Measurements from ENCODE around the gene CCDC148. TPM values are rescaled to one million over a fixed set of nuclear protein-coding genes. Genes with fewer than 3 reads are reported as not detected.

CCDC148 gene
- total and polyA plus RNA-seq, 2 donors (not counting 1 experiment from before 2014, with no cell fraction given) = not detected

DNA sequence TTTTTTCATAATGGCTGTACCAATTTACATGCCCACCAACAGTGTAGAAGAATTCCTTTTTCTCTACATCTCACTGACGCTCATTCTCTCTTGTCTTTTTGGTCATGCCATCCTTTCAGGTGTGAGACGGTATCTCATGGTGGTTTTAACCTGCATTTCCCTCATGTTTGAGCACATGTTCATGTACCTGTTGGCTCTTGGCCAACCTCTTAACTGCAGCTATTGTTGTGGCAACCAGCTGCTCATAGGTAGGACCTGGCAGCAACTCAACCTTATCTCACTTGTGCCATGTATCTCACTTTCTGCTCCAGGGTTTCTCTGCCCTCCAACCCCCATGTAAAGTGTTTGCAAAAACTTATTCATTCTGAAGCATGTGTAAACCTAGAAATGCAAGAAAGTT is 187.4 kb downstream of the CCDC148 start:
- no peak overlapping the region for H2AFZ ChIP-seq (ENCODE audit: insufficient read depth, low read depth, low read length, poor library complexity, severe bottlenecking)
- H3K9me3 Mint-ChIP-seq (ENCODE audit: insufficient read depth) = no peaks in the 10 kb centered on the region
- no peak overlapping the region for H3K27ac ChIP-seq (ENCODE audit: low read length in 2 of 2)
- H3K4me1 Mint-ChIP-seq = no peaks in the 10 kb centered on the region
- no peaks in the 10 kb centered on the region for H3K27me3 ChIP-seq (replicated peaks in 1 of 4; ENCODE audit: control extremely low read depth in 1 of 4, control insufficient read depth in 3 of 4, insufficient read depth in 4 of 4, low read length in 3 of 4)
- H4K20me1 ChIP-seq (ENCODE audit: control insufficient read depth, insufficient read depth, low read length, poor library complexity, severe bottlenecking) = no peaks in the 10 kb centered on the region
- no peaks in the 10 kb centered on the region for H3K4me1 ChIP-seq (ENCODE audit: control insufficient read depth in 2 of 2, insufficient read depth in 2 of 2, low read length in 2 of 2)
- POLR2A ChIA-PET = no interaction called here
- no peaks in the 10 kb centered on the region for H3K36me3 ChIP-seq (replicated peaks in 1 of 2; ENCODE audit: control extremely low read depth in 1 of 2, control insufficient read depth in 1 of 2, extremely low read depth in 1 of 2, insufficient read depth in 2 of 2, low read length in 1 of 2)
- H3K4me2 ChIP-seq (replicated peaks; ENCODE audit: low read depth, low read length, poor library complexity, severe bottlenecking) = no peak overlapping the region
- intact Hi-C loops (cut with micrococcal nuclease) = no loop called here
- CTCF ChIA-PET = no interaction called here
- no peaks in the 10 kb centered on the region for H3K27me3 Mint-ChIP-seq
- no peak overlapping the region for H3K9ac ChIP-seq (ENCODE audit: low read length)
- no peak overlapping the region for H3K4me3 Mint-ChIP-seq
- TF ChIP-seq EZH2 (IDR thresholded peaks at IDR 0.05; ENCODE audit: borderline replicate concordance, insufficient read depth, low read depth, low read length, poor library complexity, severe bottlenecking) = no peak
- TF ChIP-seq, protein P1, sequence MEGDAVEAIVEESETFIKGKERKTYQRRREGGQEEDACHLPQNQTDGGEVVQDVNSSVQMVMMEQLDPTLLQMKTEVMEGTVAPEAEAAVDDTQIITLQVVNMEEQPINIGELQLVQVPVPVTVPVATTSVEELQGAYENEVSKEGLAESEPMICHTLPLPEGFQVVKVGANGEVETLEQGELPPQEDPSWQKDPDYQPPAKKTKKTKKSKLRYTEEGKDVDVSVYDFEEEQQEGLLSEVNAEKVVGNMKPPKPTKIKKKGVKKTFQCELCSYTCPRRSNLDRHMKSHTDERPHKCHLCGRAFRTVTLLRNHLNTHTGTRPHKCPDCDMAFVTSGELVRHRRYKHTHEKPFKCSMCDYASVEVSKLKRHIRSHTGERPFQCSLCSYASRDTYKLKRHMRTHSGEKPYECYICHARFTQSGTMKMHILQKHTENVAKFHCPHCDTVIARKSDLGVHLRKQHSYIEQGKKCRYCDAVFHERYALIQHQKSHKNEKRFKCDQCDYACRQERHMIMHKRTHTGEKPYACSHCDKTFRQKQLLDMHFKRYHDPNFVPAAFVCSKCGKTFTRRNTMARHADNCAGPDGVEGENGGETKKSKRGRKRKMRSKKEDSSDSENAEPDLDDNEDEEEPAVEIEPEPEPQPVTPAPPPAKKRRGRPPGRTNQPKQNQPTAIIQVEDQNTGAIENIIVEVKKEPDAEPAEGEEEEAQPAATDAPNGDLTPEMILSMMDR (IDR thresholded peaks at IDR 0.05) = no peak
- no peak overlapping the region for H3K4me3 ChIP-seq (ENCODE audit: control extremely low read depth in 1 of 5, extremely low read depth in 1 of 5, insufficient read depth in 1 of 5, low read depth in 2 of 5, low read length in 4 of 5)
- no peak overlapping the region for H3K27ac Mint-ChIP-seq
- 79% methylated on average over 2 of the region's 2 CpGs for WGBS (ENCODE audit: insufficient coverage)
- no peaks in the 10 kb centered on the region for H3K79me2 ChIP-seq (ENCODE audit: control insufficient read depth, insufficient read depth, low read length)
- no peaks in the 10 kb centered on the region for H3K9me3 ChIP-seq (ENCODE audit: control extremely low read depth in 1 of 3, control insufficient read depth in 2 of 3, insufficient read depth in 1 of 3, low read length in 2 of 3)
- DNase-seq = no peak
- no peak for ATAC-seq (ENCODE audit: low read depth)

DNA sequence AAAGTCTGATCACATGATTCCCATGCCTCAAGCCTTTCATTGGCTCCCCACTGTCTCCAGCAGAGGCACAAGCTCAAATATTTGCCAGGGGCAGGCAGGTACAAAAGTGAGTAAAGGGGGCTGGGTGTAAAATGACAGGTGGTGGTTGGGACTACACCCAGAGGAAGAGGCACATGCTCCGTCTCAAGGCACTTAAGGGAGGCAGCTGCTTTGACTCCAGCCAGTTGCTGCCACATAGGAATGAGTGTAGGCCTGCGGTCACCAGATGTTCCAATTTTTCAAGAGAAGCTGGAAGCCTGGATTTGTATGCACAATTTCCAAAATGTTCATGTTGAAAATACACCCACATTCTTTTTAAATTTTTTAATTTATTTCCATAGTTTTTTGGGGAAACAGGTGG is 190.4 kb downstream of the CCDC148 start:
- TF ChIP-seq, protein P1 (IDR thresholded peaks at IDR 0.05) = no peak
- no peak for TF ChIP-seq EZH2 (IDR thresholded peaks at IDR 0.05; ENCODE audit: borderline replicate concordance, insufficient read depth, low read depth, low read length, poor library complexity, severe bottlenecking)
- no peaks in the 10 kb centered on the region for H3K79me2 ChIP-seq (ENCODE audit: control insufficient read depth, insufficient read depth, low read length)
- no peak for DNase-seq
- no peak overlapping the region for H3K4me3 ChIP-seq (ENCODE audit: control extremely low read depth in 1 of 5, extremely low read depth in 1 of 5, insufficient read depth in 1 of 5, low read depth in 2 of 5, low read length in 4 of 5)
- no peaks in the 10 kb centered on the region for H3K36me3 ChIP-seq (replicated peaks in 1 of 2; ENCODE audit: control extremely low read depth in 1 of 2, control insufficient read depth in 1 of 2, extremely low read depth in 1 of 2, insufficient read depth in 2 of 2, low read length in 1 of 2)
- H3K27me3 ChIP-seq (replicated peaks in 1 of 4; ENCODE audit: control extremely low read depth in 1 of 4, control insufficient read depth in 3 of 4, insufficient read depth in 4 of 4, low read length in 3 of 4) = no peaks in the 10 kb centered on the region
- WGBS (ENCODE audit: insufficient coverage) = 92% methylated on average over 1 of the region's 2 CpGs
- CTCF ChIA-PET = no interaction called here
- H4K20me1 ChIP-seq (ENCODE audit: control insufficient read depth, insufficient read depth, low read length, poor library complexity, severe bottlenecking) = no peaks in the 10 kb centered on the region
- Mint-ChIP-seq H3K4me3 (no peak overlapping the region), H3K27me3 (no peaks in the 10 kb centered on the region), H3K9me3 (ENCODE audit: insufficient read depth) (peaks cover 2% of the 10 kb centered on the region), H3K27ac (no peak overlapping the region), H3K4me1 (no peaks in the 10 kb centered on the region)
- intact Hi-C loops (cut with micrococcal nuclease) = no loop called here
- no peak overlapping the region for H3K9ac ChIP-seq (ENCODE audit: low read length)
- H2AFZ ChIP-seq (ENCODE audit: insufficient read depth, low read depth, low read length, poor library complexity, severe bottlenecking) = no peak overlapping the region
- no peak overlapping the region for H3K4me2 ChIP-seq (replicated peaks; ENCODE audit: low read depth, low read length, poor library complexity, severe bottlenecking)
- no peaks in the 10 kb centered on the region for H3K4me1 ChIP-seq (ENCODE audit: control insufficient read depth in 2 of 2, insufficient read depth in 2 of 2, low read length in 2 of 2)
- ATAC-seq (ENCODE audit: low read depth) = no peak
- H3K9me3 ChIP-seq (ENCODE audit: control extremely low read depth in 1 of 3, control insufficient read depth in 2 of 3, insufficient read depth in 1 of 3, low read length in 2 of 3) = no peaks in the 10 kb centered on the region
- POLR2A ChIA-PET = no interaction called here
- H3K27ac ChIP-seq (ENCODE audit: low read length in 2 of 2) = no peak overlapping the region
